ENCODE results near the gene SAPCD1.

Gene SAPCD1

DNA sequence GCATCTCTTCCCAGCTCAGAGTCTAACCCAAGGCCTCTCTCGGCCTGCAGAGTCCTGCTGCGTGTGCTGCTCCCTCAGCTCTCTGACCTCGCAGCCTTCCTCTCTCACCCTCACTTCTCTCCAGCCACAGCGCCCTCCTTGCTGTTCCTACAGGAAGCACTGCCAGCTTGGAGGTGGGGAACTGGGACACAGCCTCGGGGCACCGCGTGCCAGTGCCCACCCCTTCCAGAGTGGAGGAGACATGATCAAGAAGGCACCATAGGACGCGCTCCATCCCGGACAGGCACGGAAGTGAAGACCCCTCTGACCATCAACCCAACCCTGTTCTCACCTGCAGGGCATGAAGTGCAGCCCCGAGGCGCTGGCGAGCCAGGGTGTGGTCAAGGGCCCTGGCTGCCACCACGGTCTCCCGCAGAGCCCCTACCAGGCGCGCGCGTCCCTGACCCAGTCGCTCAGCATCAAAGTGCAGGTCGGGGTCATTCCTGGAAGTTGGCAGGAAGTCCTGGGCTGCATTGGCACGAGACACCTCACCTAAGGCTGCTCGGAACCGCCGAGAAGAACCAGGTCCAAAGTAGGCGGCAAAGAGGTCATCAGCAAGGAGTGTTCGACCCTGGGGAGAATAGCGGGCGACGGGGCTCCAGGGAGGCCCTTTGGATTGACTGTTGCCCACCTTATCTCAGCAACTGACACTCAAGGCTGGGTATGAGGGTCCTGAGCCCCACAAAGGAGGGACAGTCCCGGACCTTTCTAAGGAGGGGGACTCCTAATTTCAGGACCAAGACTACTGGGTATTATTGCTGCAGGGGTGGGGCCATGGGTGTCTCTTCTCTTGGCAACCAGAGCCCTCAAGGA, 13.4 kb downstream of the SAPCD1 start:
- Mint-ChIP-seq H3K27ac (peak overlapping the region; percentile 87), H3K27me3 (no peaks in the 10 kb centered on the region), H3K4me1 (ENCODE audit: low read depth) (peaks cover 61% of the 10 kb centered on the region), H3K4me3 (no peak overlapping the region), H3K9me3 (no peaks in the 10 kb centered on the region), H3K36me3 (ENCODE audit: low read depth) (peaks cover 25% of the 10 kb centered on the region)

DNA sequence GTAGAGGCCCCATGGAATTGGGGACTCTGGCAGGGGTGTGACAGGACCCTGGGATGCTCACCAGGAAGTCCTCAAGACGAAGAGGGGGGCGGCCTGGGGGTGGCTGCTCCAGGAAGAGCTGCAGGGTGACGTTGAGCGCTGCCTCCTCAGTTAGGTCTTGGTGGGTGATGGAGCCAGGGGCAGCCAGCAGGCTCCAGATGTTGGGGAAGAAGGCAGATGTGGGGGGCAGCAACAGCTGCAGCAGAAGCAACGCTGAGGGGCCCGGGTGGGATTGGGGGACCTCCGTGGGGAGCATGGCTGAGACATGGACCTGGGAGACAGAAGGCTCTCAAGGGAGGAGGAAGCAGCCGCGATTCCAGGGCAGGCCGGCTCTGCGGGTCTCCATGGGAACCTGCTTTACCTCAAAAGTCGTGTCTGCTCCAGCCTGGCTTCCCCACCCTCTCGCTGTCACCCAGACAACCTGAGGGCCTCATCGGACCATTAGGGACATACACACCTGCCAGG, 14.1 kb downstream of the SAPCD1 start:
- Mint-ChIP-seq H3K9me3 (no peaks in the 10 kb centered on the region), H3K4me1 (ENCODE audit: low read depth) (peaks cover 55% of the 10 kb centered on the region), H3K27ac (peak overlapping the region; percentile 87), H3K4me3 (peak overlapping the region; percentile 26), H3K36me3 (ENCODE audit: low read depth) (peaks cover 25% of the 10 kb centered on the region), H3K27me3 (no peaks in the 10 kb centered on the region)

DNA sequence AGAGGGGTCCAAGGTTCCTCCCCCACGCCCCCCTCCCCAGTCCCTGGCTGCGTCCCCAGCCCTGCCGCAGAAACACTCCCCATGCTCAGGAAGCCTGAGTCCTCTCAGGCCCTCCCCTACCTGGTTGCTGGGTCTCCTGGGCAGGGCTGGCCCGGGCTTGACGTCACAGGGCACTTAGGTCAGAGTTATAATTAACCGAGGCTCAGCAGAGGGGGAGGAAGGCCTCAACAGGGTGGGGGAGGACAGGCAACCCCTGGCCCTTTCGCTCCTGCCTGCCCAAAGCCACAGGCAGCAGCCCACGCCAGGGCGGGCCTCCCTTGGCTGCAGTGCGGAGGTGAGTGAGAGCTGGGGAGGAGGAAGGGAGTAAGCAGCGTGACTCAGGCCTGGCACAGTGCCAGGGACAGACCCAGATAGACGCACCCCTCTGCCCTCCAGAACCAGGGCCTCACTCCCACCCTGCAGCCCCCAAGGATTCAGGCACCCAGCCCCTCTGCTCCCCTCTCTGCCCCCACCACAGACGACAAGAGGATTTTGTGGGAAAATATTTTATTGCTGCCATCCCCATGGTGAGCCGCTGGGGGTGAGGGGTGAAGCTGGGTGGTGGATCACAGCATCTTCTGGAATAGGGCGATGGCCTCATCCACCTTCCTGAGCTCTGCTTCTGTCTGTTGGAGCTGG, 14.7 kb downstream of the SAPCD1 start, which contains the start of gene VWA7:
VWA7 (minus strand) TSS at position 340 of the 678 bp plus-strand sequence. CDS start 549 bp downstream, outside the sequence.
- H3K4me1 Mint-ChIP-seq (ENCODE audit: low read depth) = peaks cover 50% of the 10 kb centered on the region
- peak within 1 kb of the TSS; percentile 26 for H3K4me3 Mint-ChIP-seq
- no peaks in the 10 kb centered on the region for H3K9me3 Mint-ChIP-seq
- H3K27me3 Mint-ChIP-seq = no peaks in the 10 kb centered on the region
- peak within 1 kb of the TSS; percentile 87 for H3K27ac Mint-ChIP-seq
- peaks cover 25% of the 10 kb centered on the region for H3K36me3 Mint-ChIP-seq (ENCODE audit: low read depth)

DNA sequence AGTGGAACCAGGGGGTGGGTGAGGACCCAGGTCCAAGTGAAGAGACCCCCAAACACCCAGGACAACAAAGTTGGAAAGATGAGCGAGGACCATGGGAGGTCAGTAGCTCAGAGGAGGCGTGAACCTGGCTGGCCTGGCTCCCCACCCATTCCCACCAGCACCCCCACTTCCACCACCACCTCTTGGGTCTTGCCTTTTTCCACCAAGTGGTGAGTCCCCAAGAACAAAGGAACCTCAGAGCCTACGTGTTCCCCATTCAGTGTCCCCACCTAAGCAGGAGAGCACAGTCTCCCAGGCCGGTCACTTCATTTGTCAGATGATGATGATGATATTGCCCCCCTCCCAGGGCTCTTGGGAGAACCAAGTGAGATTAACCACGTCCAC, 15.2 kb downstream of the SAPCD1 start:
- Mint-ChIP-seq H3K9me3 (no peaks in the 10 kb centered on the region), H3K27me3 (no peaks in the 10 kb centered on the region), H3K4me1 (ENCODE audit: low read depth) (peaks cover 45% of the 10 kb centered on the region), H3K36me3 (ENCODE audit: low read depth) (peaks cover 26% of the 10 kb centered on the region), H3K4me3 (peak overlapping the region; percentile 26), H3K27ac (no peak overlapping the region)

DNA sequence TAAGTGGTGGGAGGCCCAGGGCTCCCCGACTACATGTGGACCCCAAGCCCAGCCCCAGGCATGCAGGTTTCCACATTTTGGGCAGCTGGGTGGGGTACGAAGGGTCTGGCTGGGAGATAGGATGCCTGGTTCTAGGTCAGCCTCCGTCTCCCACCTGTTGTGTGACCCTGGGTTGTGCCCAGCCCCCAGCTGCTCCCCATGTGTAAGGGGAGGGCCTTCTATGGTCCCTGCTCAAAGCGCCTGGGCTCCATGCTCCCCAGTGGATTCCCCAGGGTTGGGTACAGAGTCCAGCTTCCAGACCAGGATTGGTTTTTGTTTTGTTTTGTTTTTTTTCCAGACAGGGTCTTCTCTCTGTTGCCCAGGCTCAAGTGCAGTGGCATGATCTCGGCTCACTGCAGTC, 15.7 kb downstream of the SAPCD1 start:
- Mint-ChIP-seq H3K36me3 (ENCODE audit: low read depth) (peaks cover 31% of the 10 kb centered on the region), H3K27me3 (no peaks in the 10 kb centered on the region), H3K9me3 (no peaks in the 10 kb centered on the region), H3K27ac (no peak overlapping the region), H3K4me3 (no peak overlapping the region), H3K4me1 (ENCODE audit: low read depth) (peaks cover 40% of the 10 kb centered on the region)

DNA sequence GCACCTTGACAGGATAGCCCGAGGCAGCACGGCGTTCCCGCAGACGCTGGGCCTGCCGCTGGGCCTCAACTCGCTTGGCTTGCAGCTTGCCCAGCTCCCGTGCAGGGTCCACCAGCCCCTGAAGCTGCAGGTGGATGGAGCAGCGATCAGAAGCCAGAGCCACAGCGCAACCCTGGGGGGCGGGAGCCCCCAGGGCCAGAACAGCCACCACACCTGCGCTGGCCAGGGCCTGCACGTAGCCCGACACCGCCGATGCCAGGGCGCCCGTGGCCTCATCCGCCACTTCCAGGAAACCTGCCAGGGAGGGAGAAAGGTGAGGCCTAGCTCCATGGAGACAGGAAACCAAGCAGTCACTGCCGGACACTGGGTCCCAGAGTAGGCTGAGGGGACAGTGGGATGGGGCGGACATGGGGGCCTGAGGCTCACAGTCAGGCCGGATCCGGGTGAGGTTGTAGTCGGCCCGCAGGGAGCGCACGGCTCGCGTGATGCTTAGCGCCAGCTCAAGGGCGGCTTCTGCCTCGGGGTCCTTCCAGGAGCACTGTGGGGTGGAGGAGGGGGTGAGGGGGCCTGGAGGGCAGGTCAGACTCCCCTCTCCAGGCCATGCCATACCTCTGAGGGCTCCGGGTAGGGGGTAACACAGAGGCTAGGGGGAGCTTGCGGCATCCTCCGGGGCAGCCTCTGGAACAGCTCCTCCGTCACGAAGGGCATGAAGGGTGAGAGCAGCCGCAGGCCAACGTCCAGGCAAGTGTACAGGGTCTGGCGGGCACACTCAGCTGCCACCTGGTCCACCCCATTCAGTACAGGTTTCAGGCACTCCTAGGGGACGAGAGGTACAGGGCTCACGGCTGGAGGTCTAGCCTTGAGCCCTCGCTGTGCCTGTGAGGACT, 16.8 kb downstream of the SAPCD1 start:
- Mint-ChIP-seq H3K4me3 (no peak overlapping the region), H3K9me3 (no peaks in the 10 kb centered on the region), H3K36me3 (ENCODE audit: low read depth) (peaks cover 36% of the 10 kb centered on the region), H3K27ac (no peak overlapping the region), H3K4me1 (ENCODE audit: low read depth) (peaks cover 34% of the 10 kb centered on the region), H3K27me3 (no peaks in the 10 kb centered on the region)

DNA sequence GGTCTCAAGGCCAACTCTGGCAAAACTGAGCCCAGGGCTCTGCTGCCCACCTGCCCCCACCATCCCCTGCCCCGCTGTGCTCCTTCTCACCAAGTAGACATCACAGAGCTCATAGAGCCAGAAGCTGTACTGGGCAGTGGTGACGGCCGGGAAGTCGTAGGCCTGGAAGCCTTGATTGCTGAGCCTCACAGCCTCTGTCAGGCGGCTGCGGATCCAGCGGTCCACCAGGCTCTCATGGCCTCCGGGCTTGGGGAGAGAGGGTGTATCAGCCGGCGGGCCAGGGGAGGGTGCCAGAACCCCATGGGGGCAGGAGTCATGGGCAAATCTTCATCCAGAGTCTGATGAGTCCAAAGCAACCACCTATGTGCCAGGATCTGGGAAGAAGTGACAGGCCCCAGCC, 17.5 kb downstream of the SAPCD1 start:
- no peaks in the 10 kb centered on the region for H3K27me3 Mint-ChIP-seq
- no peak overlapping the region for H3K27ac Mint-ChIP-seq
- H3K4me1 Mint-ChIP-seq (ENCODE audit: low read depth) = peaks cover 31% of the 10 kb centered on the region
- H3K4me3 Mint-ChIP-seq = no peak overlapping the region
- H3K9me3 Mint-ChIP-seq = no peaks in the 10 kb centered on the region
- peaks cover 43% of the 10 kb centered on the region for H3K36me3 Mint-ChIP-seq (ENCODE audit: low read depth)

DNA sequence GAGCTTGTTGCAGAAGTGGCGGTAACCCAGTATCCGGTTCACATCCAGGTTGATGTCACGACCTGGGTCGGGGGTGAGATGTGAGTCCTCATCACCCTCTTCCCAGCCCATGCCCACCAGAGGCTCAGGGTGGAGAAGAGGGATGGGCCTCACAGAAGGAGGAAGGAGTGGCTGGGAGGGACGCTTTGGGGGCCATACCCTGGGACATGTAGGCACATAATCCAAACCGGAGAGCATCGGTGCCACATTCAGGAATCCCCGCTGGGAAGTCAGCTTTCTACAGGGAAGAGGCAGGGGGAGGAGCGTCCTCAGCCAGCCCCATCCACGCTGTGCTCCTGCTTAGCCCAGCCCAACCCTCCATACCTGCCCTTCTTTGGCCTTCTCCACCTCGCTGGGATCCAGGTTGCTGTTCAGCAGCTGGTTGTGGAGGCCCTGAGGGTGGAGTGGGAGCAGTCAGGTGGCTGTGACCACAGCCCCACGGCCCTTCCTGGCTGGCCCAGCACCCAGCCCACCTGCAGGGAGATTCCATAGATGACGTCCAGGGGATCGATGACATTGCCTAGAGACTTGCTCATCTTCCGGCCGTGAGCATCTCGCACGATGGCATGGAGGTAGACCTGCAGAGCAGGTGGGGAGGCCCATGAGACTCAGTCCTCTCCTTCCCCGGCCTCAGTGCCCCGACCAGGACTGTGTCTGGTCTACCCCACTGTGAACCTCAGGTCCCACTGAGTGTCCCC, 18.2 kb downstream of the SAPCD1 start:
- Mint-ChIP-seq H3K27ac (no peak overlapping the region), H3K36me3 (ENCODE audit: low read depth) (peaks cover 43% of the 10 kb centered on the region), H3K27me3 (no peaks in the 10 kb centered on the region), H3K9me3 (no peaks in the 10 kb centered on the region), H3K4me3 (no peak overlapping the region), H3K4me1 (ENCODE audit: low read depth) (peaks cover 24% of the 10 kb centered on the region)

DNA sequence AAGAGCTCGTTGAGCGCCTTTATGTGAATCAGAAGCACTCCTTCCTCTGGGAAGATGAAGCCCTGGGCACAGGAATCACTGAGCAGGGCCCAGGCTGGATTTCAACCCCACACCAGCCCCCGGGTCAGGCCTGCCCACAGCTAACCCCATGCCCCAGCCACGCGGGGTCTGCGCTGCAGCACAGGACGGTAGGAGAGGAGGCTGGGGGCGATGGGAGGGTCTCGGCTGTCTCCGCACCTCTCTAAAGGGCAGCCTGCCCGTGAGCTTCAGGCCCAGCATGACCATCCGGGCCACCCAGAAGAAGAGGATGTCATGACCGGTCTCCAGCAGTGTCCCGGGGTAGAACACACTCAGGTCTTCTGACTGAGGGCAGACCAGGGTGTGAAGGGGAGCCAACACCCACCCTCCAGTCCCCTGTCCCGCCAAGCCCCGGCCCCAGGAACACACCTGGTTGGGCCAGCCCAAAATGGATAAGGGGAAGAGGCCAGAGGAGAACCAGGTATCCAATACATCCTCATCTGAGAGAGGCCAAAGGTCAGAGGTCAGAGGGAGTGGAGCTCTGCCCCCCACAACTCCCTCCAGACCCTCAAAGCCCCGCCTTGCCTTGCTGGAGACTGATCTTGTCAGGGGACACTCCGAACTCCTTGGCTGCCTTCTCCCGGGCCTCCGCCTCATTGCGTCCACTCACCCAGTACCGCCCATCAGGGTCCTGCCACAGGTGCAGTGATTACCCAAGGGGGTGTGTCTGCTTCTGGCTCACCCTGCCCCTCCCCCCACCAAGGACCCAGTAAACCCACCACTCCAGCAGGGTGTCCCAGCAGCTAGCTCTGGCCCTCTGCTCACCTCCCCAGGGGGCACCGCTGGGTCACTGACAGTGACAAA, 19.0 kb downstream of the SAPCD1 start:
- no peaks in the 10 kb centered on the region for H3K27me3 Mint-ChIP-seq
- peaks cover 15% of the 10 kb centered on the region for H3K4me1 Mint-ChIP-seq (ENCODE audit: low read depth)
- no peak overlapping the region for H3K27ac Mint-ChIP-seq

DNA sequence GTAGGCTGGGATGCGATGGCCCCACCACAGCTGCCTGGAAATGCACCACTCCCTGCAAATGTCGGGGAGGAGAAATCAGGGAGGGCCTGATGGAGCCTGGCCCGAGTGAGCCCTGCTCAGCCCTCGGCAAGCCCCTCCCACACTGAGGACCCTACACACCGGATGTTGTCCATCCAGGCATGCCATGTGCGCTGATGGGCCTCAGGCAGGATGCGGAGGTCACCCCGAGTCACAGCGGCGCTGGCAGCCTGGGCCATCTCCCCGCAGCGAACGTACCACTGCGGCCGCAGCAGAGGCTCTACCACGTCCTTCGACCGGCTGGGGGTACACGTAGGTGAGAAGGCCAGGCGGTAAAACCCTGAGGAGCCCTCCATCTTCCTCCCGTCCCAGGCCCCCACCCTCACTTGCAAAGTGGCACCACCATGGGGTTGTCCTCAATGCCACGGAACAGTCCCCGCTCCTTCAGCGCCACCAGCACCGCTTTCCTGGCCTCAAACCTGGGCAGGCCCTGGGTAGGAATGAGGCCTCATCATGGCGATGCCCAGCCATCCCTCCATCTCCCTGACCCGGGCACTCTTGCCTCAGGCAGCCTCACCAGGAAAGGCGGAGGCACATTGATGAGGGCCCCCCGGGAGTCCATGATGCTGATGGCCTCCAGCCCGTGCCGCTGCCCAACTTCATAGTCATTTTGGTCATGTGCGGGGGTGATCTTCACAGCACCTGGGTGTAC, 19.8 kb downstream of the SAPCD1 start:
- Mint-ChIP-seq H3K4me3 (no peak overlapping the region), H3K36me3 (ENCODE audit: low read depth) (peaks cover 47% of the 10 kb centered on the region), H3K27me3 (no peaks in the 10 kb centered on the region), H3K4me1 (ENCODE audit: low read depth) (peaks cover 7% of the 10 kb centered on the region), H3K27ac (no peak overlapping the region), H3K9me3 (no peaks in the 10 kb centered on the region)

More for the DNA sequence above, 19.0 kb downstream of the SAPCD1 start:
- H3K4me3 Mint-ChIP-seq = no peak overlapping the region
- no peaks in the 10 kb centered on the region for H3K9me3 Mint-ChIP-seq
- H3K36me3 Mint-ChIP-seq (ENCODE audit: low read depth) = peaks cover 47% of the 10 kb centered on the region

DNA sequence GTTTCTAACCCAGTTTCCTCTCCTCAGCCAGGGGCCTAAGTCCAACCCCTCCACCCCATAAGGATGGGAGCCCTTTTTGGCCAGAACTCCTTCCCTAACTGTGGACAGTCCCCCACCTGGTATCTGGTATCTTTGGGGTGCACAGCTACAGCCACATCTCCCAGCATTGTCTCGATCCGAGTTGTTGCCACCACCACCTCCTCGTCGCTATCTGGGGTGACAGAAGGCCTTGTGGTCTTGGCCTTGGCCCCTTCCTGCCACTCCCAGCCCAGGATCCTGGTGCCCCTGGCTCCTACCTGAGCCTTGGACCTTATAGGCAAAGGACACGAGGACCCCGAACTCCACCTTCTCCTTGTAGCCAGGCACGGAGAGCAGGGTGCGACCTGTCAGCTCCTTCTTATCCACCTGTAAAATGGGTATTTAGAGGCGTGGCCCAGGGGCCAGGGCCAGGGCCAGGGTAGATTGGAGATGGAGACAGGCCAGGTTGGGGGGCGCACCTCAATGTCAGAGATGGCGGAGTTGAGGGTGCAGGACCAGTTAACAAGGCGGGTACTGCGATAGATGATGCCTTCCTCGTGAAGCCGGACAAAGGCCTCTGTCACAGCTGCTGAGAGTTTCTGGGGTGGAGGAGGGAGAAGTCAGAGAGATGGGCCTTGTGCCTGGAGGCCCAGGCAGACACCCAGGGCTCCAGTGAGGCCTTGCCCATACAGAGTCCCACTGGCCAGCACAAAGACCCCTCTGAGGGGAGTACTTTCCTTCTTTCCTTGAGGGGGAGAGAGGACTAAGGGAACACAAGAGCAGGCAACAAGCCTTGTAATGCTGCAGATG, 21.9 kb downstream of the SAPCD1 start:
- peaks cover 2% of the 10 kb centered on the region for H3K4me1 Mint-ChIP-seq (ENCODE audit: low read depth)
- H3K36me3 Mint-ChIP-seq (ENCODE audit: low read depth) = peaks cover 46% of the 10 kb centered on the region
- no peaks in the 10 kb centered on the region for H3K9me3 Mint-ChIP-seq
- no peaks in the 10 kb centered on the region for H3K27me3 Mint-ChIP-seq
- H3K27ac Mint-ChIP-seq = no peak overlapping the region
- no peak overlapping the region for H3K4me3 Mint-ChIP-seq

DNA sequence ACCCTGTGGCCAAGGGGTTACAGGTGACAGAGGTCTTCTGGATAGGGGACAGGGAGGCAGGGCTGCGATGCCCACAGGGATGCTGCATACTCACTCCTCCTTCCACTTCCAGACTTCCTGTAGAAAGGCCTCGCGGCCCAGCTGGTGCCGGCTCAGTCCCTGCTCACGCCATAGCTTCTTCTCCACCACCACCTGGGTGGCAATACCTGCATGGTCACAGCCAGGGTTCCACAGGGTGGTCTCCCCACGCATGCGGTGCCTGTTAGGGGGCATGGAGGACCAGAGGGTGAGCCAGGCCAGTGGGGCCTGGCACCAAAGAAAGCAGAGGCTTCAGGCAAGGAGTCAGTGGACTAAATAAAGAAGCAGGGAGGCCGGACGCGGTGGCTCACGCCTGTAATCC, 23.0 kb downstream of the SAPCD1 start:
- Mint-ChIP-seq H3K27ac (no peak overlapping the region), H3K9me3 (no peaks in the 10 kb centered on the region), H3K27me3 (no peaks in the 10 kb centered on the region), H3K4me3 (no peak overlapping the region), H3K4me1 (ENCODE audit: low read depth) (peaks cover 7% of the 10 kb centered on the region), H3K36me3 (ENCODE audit: low read depth) (peaks cover 44% of the 10 kb centered on the region)

All from stimulated activated naive CD8-positive, alpha-beta T cell treated with anti-CD3 and anti-CD28 coated beads, Interleukin-15, Interleukin-2, amounts not matched to agents 100 ng/mL and 50 ng/mL, for 24 hours (primary cell).